NCI-H2107 treated with DMSO at 0.1 percent for 48 hours (cell line): Measurements from ENCODE around the gene XYLT1.

Experiments used
- DNase-seq: peaks from one replicate; lab custom pipeline; 2025; ENCODE audit not compliant: unreplicated experiment; lab: John Stamatoyannopoulos, UW

The XYLT1 gene

GRCh38 chr16:17459903-17460521 lies 10.7 kb downstream of the XYLT1 start:
- no peak for DNase-seq

- no peak for DNase-seq
These were observed 12.8 kb downstream of the XYLT1 start for GRCh38 chr16:17457997-17458396.

GRCh38 chr16:17457513-17457912 lies 13.2 kb downstream of the XYLT1 start:
- DNase-seq, result no peak

- no peak for DNase-seq
These were observed 16.5 kb downstream of the XYLT1 start for GRCh38 chr16:17454162-17454730.

- DNase-seq, result no peak
These were observed 17.3 kb downstream of the XYLT1 start for GRCh38 chr16:17453364-17454038.

GRCh38 chr16:17452922-17453321 lies 17.8 kb downstream of the XYLT1 start:
- no peak for DNase-seq

GRCh38 chr16:17451843-17452242 lies 18.9 kb downstream of the XYLT1 start:
- DNase-seq, result no peak

- no peak for DNase-seq
These were observed 20.5 kb downstream of the XYLT1 start for GRCh38 chr16:17450291-17450690.

GRCh38 chr16:17448640-17449638 lies 21.8 kb downstream of the XYLT1 start:
- no peak for DNase-seq

GRCh38 chr16:17447101-17447569 lies 23.6 kb downstream of the XYLT1 start:
- DNase-seq, result no peak

- DNase-seq, result no peak
These were observed 24.1 kb downstream of the XYLT1 start for GRCh38 chr16:17446661-17447060.

- no peak for DNase-seq
These were observed 25.3 kb downstream of the XYLT1 start for GRCh38 chr16:17445421-17445820.

GRCh38 chr16:17444658-17445057 lies 26.1 kb downstream of the XYLT1 start:
- DNase-seq, result no peak

- no peak for DNase-seq
These were observed 30.6 kb downstream of the XYLT1 start for GRCh38 chr16:17440131-17440530.

GRCh38 chr16:17439580-17439979 lies 31.2 kb downstream of the XYLT1 start:
- no peak for DNase-seq

GRCh38 chr16:17437981-17438380 lies 32.8 kb downstream of the XYLT1 start:
- no peak for DNase-seq

- no peak for DNase-seq
These were observed 33.5 kb downstream of the XYLT1 start for GRCh38 chr16:17437127-17437720.

GRCh38 chr16:17435318-17435717 lies 35.4 kb downstream of the XYLT1 start:
- no peak for DNase-seq

GRCh38 chr16:17433577-17434451 lies 36.9 kb downstream of the XYLT1 start:
- DNase-seq, result no peak
